ENCODE measurements around the gene SNAPC4.
A peak's percentile ranks its signal among the peaks of the same experiment; 100 is the strongest.

The SNAPC4 gene

DNA sequence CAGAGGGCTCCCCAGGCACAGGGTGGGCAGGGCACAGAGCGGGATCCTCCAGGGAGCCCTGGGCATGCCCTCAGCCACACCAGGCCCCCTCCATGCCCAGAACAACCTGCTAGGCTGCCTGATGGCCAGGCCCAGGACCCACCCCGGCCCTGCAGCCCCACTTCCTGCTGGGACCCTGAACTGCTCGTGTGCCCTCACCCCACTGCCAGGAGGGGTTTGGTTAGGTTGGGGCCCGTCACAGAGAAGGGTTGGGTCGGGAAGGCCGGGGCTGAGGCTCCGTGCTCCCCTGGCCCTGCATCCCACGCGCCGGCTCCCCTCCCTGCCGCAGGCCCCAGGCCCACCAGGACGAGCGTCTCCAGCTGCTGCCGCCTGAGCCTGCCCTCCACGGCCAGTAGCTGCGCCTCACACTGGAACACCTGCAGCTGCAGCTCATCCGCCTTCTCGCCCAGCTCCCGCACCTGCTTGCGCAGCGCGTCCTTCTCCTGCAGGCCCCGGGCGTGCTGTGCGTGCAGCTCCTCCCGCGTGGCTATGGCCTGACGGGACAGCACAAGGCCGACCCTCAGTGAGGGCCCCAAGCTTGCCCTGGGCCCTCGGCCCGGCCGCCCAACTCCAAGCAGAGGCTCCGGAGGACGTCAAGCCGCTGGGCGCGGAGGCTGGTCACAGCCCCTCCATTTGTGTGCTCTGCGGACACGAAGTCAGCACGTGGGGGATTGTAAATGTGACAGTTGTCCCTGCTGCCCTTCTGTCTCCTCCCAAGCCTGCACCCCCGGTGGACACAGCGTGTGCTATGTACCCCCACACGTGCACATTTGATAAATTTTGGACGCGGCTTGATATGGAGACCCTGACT is 32.4 kb downstream of the SNAPC4 start:
- DNase-seq, result no peak

DNA sequence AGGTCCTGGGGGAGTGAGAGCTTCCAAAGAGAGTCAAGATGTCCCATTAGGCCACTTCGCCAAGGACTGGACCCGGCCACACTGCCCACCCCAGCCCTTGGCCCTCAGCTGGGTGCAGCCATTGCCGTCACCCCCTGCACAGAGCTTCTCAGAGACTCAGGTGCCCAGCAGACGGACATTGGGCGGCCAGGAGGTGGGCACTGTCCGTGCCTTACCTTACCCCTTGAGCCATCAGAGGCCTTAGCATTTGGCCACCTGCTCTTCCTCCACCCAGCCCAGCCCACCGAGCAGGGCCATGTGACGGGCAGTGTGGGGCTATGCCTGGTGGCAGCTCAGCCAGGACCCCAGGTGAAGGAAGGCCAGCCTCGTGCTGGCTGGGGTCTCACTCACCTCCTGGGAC is 33.1 kb downstream of the SNAPC4 start:
- no peak for DNase-seq

- DNase-seq, result no peak
Observed at GRCh38 chr9:136365775-136366222, 34.2 kb downstream of the SNAPC4 start.

GRCh38 chr9:136364942-136365774 is 34.8 kb downstream of the SNAPC4 start:
- DNase-seq, result no peak

- DNase-seq, result no peak
Observed at GRCh38 chr9:136363949-136364748, 35.8 kb downstream of the SNAPC4 start.

GRCh38 chr9:136363106-136363948 is 36.6 kb downstream of the SNAPC4 start, which contains the start of gene DNLZ:
DNLZ (minus strand) TSS chr9:136363744; CDS start chr9:136363714, 30 bp downstream.
- DNase-seq, result peak; percentile 93

- no peak for DNase-seq
Observed at GRCh38 chr9:136362450-136362784, 37.6 kb downstream of the SNAPC4 start.

- no peak for DNase-seq
Observed at GRCh38 chr9:136361754-136362449, 38.1 kb downstream of the SNAPC4 start.

- DNase-seq, result no peak
Observed at GRCh38 chr9:136361047-136361753, 38.8 kb downstream of the SNAPC4 start.

DNA sequence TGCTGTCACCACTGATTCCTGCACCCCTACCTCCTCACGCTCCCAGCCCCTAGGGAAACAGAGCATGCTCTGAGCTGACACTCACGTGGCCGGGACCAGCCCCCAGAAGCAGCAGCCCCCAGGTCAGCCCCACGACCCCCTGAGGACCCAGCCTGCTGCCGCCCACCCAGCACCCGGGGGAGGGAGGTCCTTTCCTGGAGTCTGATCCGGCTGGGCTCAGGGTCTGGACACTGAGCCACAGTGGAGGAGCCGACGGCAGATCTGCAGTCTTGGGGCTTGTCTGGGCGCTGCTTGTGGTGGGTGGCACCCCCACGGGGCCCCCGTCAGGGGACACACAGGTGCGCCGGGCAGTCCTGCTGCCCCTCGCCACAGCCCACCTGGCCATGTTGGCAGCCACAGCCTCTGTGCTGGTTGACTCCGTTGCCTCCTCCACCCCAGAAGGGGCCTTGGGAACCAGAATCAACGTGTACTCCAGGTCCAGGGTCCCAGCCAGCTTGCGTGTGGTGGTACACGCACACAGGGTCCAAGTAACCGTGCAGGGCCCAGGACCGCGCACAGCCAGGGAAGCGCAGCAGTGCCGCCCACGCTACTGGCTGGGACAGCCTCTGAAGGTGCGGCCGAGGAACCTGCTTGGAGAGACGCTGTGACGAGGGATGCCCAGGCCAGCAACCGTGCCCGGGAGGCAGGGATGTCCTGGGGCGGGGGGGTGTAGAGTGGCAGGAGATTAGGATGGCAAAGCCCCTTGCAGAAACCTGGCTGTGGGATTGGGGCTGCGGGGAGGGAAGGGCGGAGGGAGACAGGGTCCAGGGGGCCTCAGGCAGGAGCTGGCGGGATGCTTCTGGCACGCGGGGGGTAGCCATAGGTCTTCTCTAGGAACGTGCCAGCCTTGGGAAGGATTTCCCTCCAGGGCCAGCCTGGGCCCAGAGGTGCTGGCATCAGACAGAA is 39.9 kb downstream of the SNAPC4 start:
- no peak for DNase-seq

DNA sequence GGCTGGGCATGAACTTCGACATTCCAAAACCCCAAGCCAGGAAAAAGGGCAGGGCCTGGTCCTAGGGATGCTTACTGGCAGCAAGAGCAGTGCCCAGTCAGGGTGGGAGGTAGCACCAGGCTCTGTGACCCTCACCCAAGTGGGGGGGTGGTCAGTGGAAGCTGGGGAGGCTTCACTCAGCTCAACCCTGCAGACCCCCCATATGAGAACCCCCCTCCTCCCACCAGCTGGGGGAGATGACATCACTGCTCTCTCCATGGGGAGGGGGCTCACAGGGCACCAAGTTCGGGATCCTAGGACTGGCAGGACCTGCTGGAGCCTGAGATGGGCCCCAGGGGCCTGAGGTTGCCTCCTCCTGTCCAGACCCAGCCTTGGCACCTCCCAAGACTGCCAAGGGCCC is 41.1 kb downstream of the SNAPC4 start:
- DNase-seq, result no peak

GRCh38 chr9:136358016-136358415 is 42.0 kb downstream of the SNAPC4 start:
- no peak for DNase-seq

- no peak for DNase-seq
Observed at GRCh38 chr9:136357202-136357725, 42.7 kb downstream of the SNAPC4 start.

- DNase-seq, result no peak
Observed at GRCh38 chr9:136355616-136356557, 44.1 kb downstream of the SNAPC4 start.

GRCh38 chr9:136354592-136355085 is 45.3 kb downstream of the SNAPC4 start:
- DNase-seq, result no peak

- no peak for DNase-seq
Observed at GRCh38 chr9:136353757-136354488, 46.0 kb downstream of the SNAPC4 start.

GRCh38 chr9:136353088-136353487 is 46.9 kb downstream of the SNAPC4 start:
- no peak for DNase-seq
